ENCODE data around the gene OR13G1. TPM values are rescaled to one million over a fixed set of nuclear protein-coding genes. Genes with fewer than 3 reads are reported as not detected.
A peak's percentile ranks its signal among the peaks of the same experiment; 100 is the strongest.

Gene OR13G1
- total RNA-seq, 2 donors from 2014 or later = not detected

GRCh38 chr1:247653040-247653439 lies 26.5 kb downstream of the OR13G1 start:
- intact Hi-C loops (cut with DNase I) = no loop called here
- Histone ChIP-seq H3K36me3 (replicated peaks in 1 of 2; ENCODE audit: insufficient read depth in 1 of 2, low read depth in 2 of 2) (no peaks in the 10 kb centered on the region), H3K4me1 (no peaks in the 10 kb centered on the region), H3K27ac (no peak overlapping the region), H3K4me3 (no peak overlapping the region), H3K9me3 (no peaks in the 10 kb centered on the region), H3K27me3 (no peaks in the 10 kb centered on the region)
- ATAC-seq (no peak), DNase-seq (no peak)
- WGBS, 2 donors = 66 to 74% methylated on average over 1 of the region's 1 CpG
- TF ChIP-seq CTCF (IDR thresholded peaks at IDR 0.05) = no peak
- TF ChIP-seq POLR2A (IDR thresholded peaks at IDR 0.05) = no peak

- DNase-seq = peak; percentile 30 to 53 (median 40)
- Histone ChIP-seq H3K27me3 (no peaks in the 10 kb centered on the region), H3K36me3 (replicated peaks in 1 of 2; ENCODE audit: insufficient read depth in 1 of 2, low read depth in 2 of 2) (no peaks in the 10 kb centered on the region), H3K4me1 (no peaks in the 10 kb centered on the region), H3K9me3 (no peaks in the 10 kb centered on the region), H3K27ac (no peak overlapping the region), H3K4me3 (no peak overlapping the region)
- no peak for TF ChIP-seq CTCF (IDR thresholded peaks at IDR 0.05)
- TF ChIP-seq POLR2A (IDR thresholded peaks at IDR 0.05) = no peak
- ATAC-seq = peak; percentile 27
- WGBS, 2 donors = 3 to 5% methylated on average over 2 of the region's 2 CpGs
- intact Hi-C loops (cut with DNase I) = no loop called here
These were observed 31.7 kb downstream of the OR13G1 start for GRCh38 chr1:247647864-247648263.

GRCh38 chr1:247646867-247647266 lies 32.7 kb downstream of the OR13G1 start:
- Histone ChIP-seq H3K4me3 (no peak overlapping the region), H3K9me3 (no peaks in the 10 kb centered on the region), H3K36me3 (replicated peaks in 1 of 2; ENCODE audit: insufficient read depth in 1 of 2, low read depth in 2 of 2) (no peaks in the 10 kb centered on the region), H3K4me1 (no peaks in the 10 kb centered on the region), H3K27me3 (no peaks in the 10 kb centered on the region), H3K27ac (no peak overlapping the region)
- no peak for ATAC-seq
- no peak for DNase-seq
- intact Hi-C loops (cut with DNase I) = no loop called here
- WGBS, 2 donors = 55 to 75% methylated on average over 4 of the region's 4 CpGs
- TF ChIP-seq CTCF (IDR thresholded peaks at IDR 0.05) (no peak), POLR2A (IDR thresholded peaks at IDR 0.05) (no peak)

- 47 to 77% methylated on average over 5 of the region's 5 CpGs for WGBS, 2 donors
- TF ChIP-seq POLR2A (IDR thresholded peaks at IDR 0.05) (no peak), CTCF (IDR thresholded peaks at IDR 0.05) (no peak)
- H3K27me3 ChIP-seq = no peaks in the 10 kb centered on the region
- no peaks in the 10 kb centered on the region for H3K9me3 ChIP-seq
- H3K4me3 ChIP-seq = no peak overlapping the region
- H3K27ac ChIP-seq = no peak overlapping the region
- intact Hi-C loops (cut with DNase I) = no loop called here
- no peak for ATAC-seq
- H3K36me3 ChIP-seq (replicated peaks in 1 of 2; ENCODE audit: insufficient read depth in 1 of 2, low read depth in 2 of 2) = no peaks in the 10 kb centered on the region
- DNase-seq = no peak
- H3K4me1 ChIP-seq = no peaks in the 10 kb centered on the region
These were observed 36.8 kb downstream of the OR13G1 start for GRCh38 chr1:247642742-247643141.

GRCh38 chr1:247639381-247639981 lies 40.1 kb downstream of the OR13G1 start:
- peak in 2 of 3 donors; percentile 35 to 38 for TF ChIP-seq POLR2A (IDR thresholded peaks at IDR 0.05)
- no peak for TF ChIP-seq CTCF (IDR thresholded peaks at IDR 0.05)
- Histone ChIP-seq H3K27ac (no peak overlapping the region), H3K27me3 (no peaks in the 10 kb centered on the region), H3K4me1 (no peaks in the 10 kb centered on the region), H3K4me3 (no peak overlapping the region), H3K36me3 (replicated peaks in 1 of 2; ENCODE audit: insufficient read depth in 1 of 2, low read depth in 2 of 2) (no peaks in the 10 kb centered on the region), H3K9me3 (no peaks in the 10 kb centered on the region)
- WGBS, 2 donors = 9 to 23% methylated on average over 14 to 48 of the region's 55 CpGs
- intact Hi-C loops (cut with DNase I) = no loop called here
- peak; percentile 77 to 83 (median 78) for DNase-seq
- peak; percentile 96 for ATAC-seq
